GM12872 (cell line): ENCODE data around the gene APOBEC2.

Experiments used
- TF ChIP-seq, protein P1 (sequence below): IDR thresholded peaks from 3 replicates; pipeline ENCODE4 v1.5.1; 2011; ENCODE audit warnings: low read depth, mild to moderate bottlenecking, low read length, moderate library complexity; ENCODE audit not compliant: insufficient read depth

APOBEC2 gene

DNA sequence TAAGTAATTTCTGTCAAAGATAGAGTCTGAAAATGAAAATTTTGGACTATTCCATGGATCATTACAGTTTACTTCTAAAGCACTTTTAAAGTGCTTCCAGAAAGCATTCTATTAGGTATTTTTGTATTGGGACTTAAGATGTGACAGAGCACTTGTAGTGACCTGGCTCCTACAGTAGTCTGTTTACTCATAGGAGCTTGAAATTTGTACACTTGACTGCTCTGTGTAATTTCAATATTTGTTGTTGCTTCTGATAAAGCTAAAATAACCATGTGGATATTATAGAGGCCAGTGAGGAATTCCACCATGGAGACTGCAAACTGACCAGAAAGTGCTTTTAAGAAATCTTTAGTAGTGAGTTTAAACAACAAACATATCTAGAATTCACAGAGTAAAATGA lies 30.1 kb downstream of the APOBEC2 start:
- TF ChIP-seq, protein P1, sequence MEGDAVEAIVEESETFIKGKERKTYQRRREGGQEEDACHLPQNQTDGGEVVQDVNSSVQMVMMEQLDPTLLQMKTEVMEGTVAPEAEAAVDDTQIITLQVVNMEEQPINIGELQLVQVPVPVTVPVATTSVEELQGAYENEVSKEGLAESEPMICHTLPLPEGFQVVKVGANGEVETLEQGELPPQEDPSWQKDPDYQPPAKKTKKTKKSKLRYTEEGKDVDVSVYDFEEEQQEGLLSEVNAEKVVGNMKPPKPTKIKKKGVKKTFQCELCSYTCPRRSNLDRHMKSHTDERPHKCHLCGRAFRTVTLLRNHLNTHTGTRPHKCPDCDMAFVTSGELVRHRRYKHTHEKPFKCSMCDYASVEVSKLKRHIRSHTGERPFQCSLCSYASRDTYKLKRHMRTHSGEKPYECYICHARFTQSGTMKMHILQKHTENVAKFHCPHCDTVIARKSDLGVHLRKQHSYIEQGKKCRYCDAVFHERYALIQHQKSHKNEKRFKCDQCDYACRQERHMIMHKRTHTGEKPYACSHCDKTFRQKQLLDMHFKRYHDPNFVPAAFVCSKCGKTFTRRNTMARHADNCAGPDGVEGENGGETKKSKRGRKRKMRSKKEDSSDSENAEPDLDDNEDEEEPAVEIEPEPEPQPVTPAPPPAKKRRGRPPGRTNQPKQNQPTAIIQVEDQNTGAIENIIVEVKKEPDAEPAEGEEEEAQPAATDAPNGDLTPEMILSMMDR, result no peak

DNA sequence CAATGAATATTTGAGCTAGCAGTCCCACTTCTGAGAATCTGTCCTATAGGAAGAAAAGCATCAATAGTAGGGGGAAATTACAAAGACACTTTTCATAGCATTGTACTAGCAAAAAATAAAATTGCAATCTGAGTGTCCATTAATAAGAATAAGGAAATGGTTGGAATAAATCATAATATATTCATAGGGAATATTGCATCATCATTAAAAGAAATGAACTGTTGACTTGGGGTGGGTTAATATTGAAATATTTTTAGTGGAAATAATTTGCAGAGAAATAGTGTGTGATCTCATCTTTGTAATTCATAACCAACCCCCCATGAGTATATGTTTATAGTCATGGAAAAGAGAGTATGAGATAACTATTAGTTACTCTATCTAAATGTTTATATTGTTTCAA lies 32.2 kb downstream of the APOBEC2 start:
- TF ChIP-seq, protein P1, result no peak

DNA sequence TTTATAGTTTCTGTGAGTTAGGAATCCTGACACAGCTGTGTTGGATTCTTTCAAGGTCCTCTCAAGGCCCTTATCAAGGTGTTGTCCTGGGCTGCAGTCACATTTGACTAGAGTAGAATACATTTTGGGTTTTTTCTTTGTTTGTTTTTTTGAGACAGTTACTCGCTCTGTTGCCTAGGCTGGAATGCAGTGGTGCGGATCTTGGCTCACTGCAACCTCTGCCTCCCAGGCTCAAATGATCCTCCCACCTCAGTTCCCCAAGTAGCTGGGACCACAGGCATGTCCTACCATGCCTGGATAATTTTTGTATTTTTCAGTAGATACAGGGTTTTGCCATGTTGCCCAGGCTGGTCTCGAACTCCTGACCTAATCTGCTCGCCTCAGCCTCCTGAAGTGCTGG lies 35.4 kb downstream of the APOBEC2 start:
- TF ChIP-seq, protein P1, result no peak

DNA sequence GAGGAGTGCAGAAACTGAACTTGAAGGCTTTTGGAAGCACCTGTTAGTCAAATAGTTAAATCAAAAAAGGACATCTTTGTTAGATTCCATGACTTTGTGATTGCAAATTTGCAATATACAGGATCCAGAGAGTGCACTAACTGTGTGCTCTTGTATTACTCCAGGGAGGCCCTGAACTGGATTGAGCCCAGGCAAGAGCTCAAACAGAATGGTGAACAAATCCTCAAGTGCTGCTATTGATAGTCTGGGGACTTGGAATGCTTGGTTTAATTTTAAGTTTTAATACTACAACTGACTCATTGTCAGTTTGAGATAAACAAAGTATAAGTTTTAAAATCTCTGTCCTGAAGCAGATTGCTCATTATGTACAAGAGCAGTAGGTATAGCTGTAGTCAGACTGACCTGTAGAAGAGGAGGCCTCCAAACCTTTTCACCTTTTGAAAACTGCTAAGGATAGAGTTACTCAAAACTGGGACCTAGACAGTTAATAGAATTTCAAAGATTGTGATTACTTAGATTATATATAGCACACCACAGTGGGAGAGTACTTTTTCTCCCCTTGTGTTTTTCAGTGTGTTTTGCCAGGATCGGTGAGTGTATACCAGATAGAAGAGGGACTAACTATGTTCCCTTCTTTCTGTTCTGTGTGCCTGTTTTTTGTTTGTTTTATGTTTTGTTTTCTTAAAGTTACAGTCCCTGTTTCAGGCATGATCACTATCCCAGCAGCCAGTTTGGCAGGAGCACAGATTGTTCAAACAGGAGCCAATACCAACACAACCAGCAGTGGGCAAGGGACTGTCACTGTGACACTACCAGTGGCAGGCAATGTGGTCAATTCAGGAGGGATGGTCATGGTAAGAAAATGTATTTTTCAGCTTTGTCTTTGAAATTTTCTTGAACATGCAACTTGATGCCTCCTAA lies 38.1 kb downstream of the APOBEC2 start:
- TF ChIP-seq, protein P1, result no peak

DNA sequence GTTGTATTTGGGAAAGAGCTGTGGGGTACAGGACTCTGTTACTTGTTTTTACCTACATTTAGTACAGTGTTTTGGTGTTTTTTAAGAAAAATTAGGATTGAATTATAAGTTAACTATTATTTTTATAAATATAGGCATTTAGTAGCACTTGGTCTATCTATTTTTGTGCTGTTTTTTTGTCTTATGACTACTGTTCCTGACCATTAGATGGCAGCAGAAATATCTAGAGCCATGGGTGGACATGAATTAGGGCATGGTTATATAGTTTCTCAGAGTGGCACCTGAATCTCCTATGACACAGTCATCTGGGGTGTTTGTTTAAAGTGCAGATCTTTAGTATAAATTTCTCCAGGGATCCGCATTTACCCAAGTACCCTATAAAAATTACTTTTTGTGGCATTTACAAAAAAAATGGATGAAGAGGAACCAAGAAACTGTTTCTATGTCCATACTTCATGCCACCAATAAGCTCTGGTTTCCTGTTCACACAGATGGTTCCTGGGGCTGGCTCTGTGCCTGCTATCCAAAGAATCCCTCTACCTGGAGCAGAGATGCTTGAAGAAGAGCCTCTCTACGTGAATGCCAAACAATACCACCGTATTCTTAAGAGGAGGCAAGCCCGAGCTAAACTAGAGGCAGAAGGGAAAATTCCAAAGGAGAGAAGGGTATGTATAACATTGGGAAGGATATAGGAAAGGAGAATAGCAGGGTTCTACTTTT lies 39.6 kb downstream of the APOBEC2 start:
- TF ChIP-seq, protein P1, result peak; percentile 35; the same call in 2 of the 3 replicates

DNA sequence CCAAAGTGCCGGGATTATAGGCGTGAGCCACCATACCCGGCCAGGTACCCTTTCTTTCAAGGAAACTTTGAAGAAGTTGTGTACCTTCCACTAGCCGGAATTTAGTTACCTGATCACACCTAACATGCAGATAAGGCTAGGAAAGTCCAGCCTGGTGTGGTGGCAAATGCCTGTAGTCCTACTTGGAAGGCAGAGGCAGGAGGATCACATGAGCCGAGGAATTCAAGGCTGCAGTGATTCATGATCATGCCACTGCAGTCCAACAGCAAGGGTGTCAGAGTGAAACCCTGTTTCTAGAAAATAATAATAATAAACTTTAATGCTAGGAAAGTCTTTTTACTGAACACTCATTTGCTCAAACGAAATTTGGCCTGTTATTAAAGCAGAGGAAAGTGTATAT lies 40.7 kb downstream of the APOBEC2 start:
- TF ChIP-seq, protein P1, result no peak

DNA sequence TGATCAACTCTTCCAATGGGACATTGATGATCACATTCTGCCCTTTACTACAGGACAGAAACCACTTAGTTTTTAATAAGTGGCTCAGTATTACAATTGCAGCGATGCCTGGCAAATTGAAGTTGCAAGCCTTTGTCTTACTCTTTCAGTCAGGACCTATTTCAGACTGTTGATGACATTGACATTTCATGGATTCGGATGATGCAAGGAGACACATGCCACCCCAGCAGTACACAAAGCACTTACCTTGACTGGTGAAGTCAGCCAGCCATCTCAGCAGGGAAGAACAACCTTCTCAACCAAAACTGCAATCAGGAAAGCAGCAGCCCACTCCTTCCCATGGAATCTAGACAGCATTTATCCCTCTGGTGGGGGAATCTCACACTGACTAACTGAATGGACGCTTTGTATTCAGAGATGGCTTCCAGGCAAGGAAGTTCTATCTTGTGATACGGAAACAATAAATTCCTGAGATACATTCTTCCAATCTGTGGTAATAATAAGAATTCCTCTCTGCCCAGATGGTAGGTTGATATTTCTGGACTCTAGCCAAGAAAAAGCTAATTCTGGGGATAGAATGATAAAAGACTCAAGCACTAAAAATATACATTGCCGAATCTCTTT lies 44.6 kb downstream of the APOBEC2 start:
- TF ChIP-seq, protein P1, result no peak
